Measurements from ENCODE around the gene FBXL16. TPM values are rescaled to one million over a fixed set of nuclear protein-coding genes. Genes with fewer than 3 reads are reported as not detected.

Gene FBXL16
- total RNA-seq, 4 donors from 2014 or later = 0.21 to 0.37 TPM; not detected in 2

GRCh38 chr16:721765-722540 lies 16.4 kb upstream of the FBXL16 start:
- TF ChIP-seq, protein P1, sequence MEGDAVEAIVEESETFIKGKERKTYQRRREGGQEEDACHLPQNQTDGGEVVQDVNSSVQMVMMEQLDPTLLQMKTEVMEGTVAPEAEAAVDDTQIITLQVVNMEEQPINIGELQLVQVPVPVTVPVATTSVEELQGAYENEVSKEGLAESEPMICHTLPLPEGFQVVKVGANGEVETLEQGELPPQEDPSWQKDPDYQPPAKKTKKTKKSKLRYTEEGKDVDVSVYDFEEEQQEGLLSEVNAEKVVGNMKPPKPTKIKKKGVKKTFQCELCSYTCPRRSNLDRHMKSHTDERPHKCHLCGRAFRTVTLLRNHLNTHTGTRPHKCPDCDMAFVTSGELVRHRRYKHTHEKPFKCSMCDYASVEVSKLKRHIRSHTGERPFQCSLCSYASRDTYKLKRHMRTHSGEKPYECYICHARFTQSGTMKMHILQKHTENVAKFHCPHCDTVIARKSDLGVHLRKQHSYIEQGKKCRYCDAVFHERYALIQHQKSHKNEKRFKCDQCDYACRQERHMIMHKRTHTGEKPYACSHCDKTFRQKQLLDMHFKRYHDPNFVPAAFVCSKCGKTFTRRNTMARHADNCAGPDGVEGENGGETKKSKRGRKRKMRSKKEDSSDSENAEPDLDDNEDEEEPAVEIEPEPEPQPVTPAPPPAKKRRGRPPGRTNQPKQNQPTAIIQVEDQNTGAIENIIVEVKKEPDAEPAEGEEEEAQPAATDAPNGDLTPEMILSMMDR (IDR thresholded peaks at IDR 0.05) = no peak
- TF ChIP-seq POLR2A (IDR thresholded peaks at IDR 0.05) = no peak
- Histone ChIP-seq H3K4me3 (peak overlapping the region; percentile 64 to 79), H3K9me3 (no peaks in the 10 kb centered on the region), H3K27me3 (peaks cover 0 to 8% of the 10 kb centered on the region in 2 donors), H3K27ac (peak overlapping the region; percentile 79 to 84), H3K36me3 (no peaks in the 10 kb centered on the region), H3K4me1 (peaks cover 0 to 21% of the 10 kb centered on the region in 2 donors)
- DNase-seq = no peak
- intact Hi-C loops (cut with DNase I; ENCODE audit: low total_unique reads) = no loop called here

GRCh38 chr16:720990-721764 lies 15.6 kb upstream of the FBXL16 start, which contains the start of gene ANTKMT:
Gene ANTKMT, plus strand, starts transcription at chr16:721146. Its CDS starts 129 bp downstream, at chr16:721275.
- H3K36me3 ChIP-seq = no peaks in the 10 kb centered on the region
- intact Hi-C loops (cut with DNase I; ENCODE audit: low total_unique reads) = no loop called here
- no peaks in the 10 kb centered on the region for H3K9me3 ChIP-seq
- peak within 1 kb of the TSS; percentile 64 to 79 for H3K4me3 ChIP-seq
- H3K27me3 ChIP-seq = peaks cover 0 to 3% of the 10 kb centered on the region in 2 donors
- peak; percentile 33 to 67 for TF ChIP-seq POLR2A (IDR thresholded peaks at IDR 0.05)
- TF ChIP-seq, protein P1 (IDR thresholded peaks at IDR 0.05) = peak in 3 of 4 experiments; percentile 18 to 44 (median 27)
- H3K4me1 ChIP-seq = peaks cover 3 to 20% of the 10 kb centered on the region in 2 donors
- peak; percentile 57 to 78 for DNase-seq
- peak within 1 kb of the TSS; percentile 79 to 84 for H3K27ac ChIP-seq

DNA sequence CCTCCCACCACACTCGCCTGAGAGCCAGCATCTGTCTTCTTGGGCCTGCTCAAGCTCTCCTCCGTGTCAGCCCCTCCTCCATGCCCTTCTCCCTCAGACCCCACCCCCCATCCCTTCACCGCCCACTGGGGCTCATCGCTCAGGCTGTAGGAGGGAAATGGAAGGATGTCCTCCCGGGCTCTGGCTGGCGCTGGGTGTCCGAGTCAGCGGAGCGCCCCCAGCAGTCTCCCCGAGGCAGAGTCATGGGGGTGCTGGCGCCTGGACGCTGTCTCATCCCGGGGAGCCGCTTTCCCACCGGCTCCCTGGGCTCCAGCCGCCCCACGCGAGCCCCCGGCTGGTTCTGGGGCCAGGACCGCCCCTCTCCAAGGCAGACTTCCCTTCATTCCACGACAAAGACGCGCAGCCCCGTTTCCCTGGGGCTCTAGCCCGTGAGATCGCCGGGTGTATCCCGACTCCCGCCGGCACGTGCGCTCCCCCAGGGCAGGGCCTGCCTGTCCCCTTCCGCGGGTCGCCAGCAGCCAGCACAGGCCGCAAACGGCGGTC lies 14.9 kb upstream of the FBXL16 start:
- TF ChIP-seq POLR2A (IDR thresholded peaks at IDR 0.05) = no peak
- Histone ChIP-seq H3K36me3 (no peaks in the 10 kb centered on the region), H3K4me1 (peaks cover 5 to 26% of the 10 kb centered on the region in 2 donors), H3K9me3 (no peaks in the 10 kb centered on the region), H3K27me3 (no peaks in the 10 kb centered on the region), H3K4me3 (peak overlapping the region; percentile 64 to 79), H3K27ac (peak overlapping the region; percentile 79 to 84)
- intact Hi-C loops (cut with DNase I; ENCODE audit: low total_unique reads) = no loop called here
- peak; percentile 51 to 58 for DNase-seq

DNA sequence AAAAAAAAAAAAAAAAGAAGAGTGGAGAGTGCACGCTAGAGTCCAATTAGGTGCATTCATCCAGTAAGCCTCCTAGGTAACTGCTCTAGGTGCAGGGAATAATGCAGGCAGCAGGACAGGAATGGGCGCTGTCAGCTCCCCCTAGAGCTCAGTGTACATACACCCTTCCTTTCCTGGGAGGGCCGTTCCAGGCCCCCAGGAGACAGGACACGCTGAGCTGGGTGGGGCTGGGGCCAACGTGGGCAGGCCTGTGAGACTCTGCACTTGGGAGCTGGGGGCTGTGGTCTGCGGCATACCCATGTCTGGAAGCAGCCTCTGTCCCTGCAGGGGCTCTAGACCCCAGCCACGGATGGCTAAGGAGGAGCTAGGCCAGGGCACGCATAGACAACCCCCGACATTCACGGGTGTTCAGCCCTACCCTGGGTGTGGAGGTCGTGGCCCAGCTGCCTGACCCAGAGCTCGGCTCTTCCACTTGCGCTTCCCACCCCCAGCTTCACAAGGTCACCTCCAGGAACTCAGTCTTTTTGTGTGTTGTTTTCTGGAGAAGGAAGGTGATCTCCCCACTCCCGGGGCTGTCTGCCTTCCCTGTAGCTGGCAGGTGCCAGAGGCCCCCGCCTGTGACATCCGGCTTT lies 14.3 kb upstream of the FBXL16 start:
- no peaks in the 10 kb centered on the region for H3K27me3 ChIP-seq
- intact Hi-C loops (cut with DNase I; ENCODE audit: low total_unique reads) = no loop called here
- no peak for DNase-seq
- H3K4me1 ChIP-seq = peaks cover 5 to 29% of the 10 kb centered on the region in 2 donors
- peak overlapping the region; percentile 64 to 79 for H3K4me3 ChIP-seq
- no peaks in the 10 kb centered on the region for H3K9me3 ChIP-seq
- H3K27ac ChIP-seq = peak overlapping the region; percentile 79 to 84
- H3K36me3 ChIP-seq = no peaks in the 10 kb centered on the region
- TF ChIP-seq, protein P1 (IDR thresholded peaks at IDR 0.05) = no peak
- no peak for TF ChIP-seq POLR2A (IDR thresholded peaks at IDR 0.05)

DNA sequence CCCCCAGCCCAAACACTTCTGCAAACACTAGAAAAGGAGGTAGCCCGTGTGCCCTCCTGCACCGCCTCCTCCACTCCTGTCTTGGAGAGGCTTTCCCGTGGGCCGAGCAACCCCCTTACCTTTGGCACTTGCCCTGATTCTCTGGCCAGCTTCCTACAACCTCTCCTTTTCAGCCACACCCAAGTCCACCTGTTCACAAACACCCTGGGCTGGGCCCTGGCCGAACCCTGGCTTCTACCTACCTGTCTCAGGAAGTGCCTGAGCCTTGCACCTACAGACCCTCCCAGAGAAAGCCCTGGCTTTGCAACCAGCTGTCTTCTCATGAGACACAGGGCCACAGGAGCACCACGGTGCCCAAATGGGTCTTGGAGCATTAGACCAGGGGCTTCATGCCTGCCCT lies 13.3 kb upstream of the FBXL16 start:
- Histone ChIP-seq H3K27me3 (no peaks in the 10 kb centered on the region), H3K27ac (no peak overlapping the region), H3K9me3 (no peaks in the 10 kb centered on the region), H3K4me3 (no peak overlapping the region), H3K36me3 (no peaks in the 10 kb centered on the region), H3K4me1 (peaks cover 5 to 29% of the 10 kb centered on the region in 2 donors)
- TF ChIP-seq POLR2A (IDR thresholded peaks at IDR 0.05) = no peak
- TF ChIP-seq, protein P1 (IDR thresholded peaks at IDR 0.05) = no peak
- no peak for DNase-seq
- intact Hi-C loops (cut with DNase I; ENCODE audit: low total_unique reads) = no loop called here
